Femur (tissue), 1 donor: ENCODE measurements around the gene HLA-DPA1.
"Not testable (repeated sequence)": the region's sequence is repeated elsewhere in the genome, so short reads cannot be mapped to it uniquely, and the experiment has no call there.

ENCODE experiments used
- DNase-seq: peaks from one replicate; pipeline ENCODE4 v3.0.0-alpha.2; 2017

HLA-DPA1 gene

DNA sequence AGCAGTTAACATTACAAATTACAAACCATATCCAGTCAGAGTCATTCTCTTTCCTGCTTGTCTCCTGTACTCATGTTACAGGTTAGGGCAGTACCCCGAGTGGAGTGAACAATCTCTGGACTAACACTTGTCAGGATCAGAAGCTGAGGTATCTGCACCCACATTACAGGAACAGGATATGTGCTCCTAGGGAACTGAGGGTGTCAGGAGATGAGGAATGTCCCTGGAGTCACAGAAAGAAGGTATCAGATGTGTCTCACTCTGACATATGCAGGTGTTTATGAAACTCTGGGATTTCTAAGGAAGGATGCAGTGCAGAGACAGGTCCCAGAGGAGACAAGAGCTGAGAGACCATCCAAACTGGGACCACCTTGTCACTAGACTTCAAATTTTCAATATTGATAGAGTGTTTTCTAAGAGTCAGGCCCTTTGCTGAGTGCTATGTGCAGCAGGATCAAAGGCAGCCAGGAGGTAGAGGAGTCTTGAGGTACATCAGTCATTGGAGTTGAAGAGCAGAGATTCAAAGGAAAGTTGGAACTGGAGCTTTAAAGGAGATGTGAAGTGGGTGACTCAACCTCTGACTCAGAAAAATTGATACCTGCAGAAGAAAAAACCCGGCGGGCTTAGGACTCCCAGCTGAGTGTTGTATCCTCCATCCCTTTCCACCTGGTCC, 14.9 kb upstream of the HLA-DPA1 start:
- no peak for DNase-seq

- no peak for DNase-seq
These were observed 12.2 kb upstream of the HLA-DPA1 start for GRCh38 chr6:33085627-33086026.

DNA sequence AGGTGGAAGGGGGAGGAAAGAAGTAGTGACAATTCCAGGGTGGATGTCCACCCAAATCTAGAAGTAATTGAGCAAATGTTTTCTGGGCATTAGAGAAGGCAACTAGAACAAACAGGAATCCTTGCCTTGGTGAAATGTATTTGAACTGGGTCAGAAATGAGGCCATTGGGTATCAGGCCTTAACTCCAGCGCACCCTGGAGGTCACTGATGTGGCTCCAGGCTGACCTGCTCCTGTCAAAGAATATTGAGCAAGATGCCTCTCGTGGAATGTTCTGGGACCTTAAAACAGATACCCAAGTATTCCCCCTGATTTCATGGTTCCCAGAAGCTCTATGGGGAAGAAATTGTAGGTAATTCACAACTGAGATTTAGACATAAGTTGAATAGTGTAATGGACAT, 9.3 kb upstream of the HLA-DPA1 start:
- no peak for DNase-seq

DNA sequence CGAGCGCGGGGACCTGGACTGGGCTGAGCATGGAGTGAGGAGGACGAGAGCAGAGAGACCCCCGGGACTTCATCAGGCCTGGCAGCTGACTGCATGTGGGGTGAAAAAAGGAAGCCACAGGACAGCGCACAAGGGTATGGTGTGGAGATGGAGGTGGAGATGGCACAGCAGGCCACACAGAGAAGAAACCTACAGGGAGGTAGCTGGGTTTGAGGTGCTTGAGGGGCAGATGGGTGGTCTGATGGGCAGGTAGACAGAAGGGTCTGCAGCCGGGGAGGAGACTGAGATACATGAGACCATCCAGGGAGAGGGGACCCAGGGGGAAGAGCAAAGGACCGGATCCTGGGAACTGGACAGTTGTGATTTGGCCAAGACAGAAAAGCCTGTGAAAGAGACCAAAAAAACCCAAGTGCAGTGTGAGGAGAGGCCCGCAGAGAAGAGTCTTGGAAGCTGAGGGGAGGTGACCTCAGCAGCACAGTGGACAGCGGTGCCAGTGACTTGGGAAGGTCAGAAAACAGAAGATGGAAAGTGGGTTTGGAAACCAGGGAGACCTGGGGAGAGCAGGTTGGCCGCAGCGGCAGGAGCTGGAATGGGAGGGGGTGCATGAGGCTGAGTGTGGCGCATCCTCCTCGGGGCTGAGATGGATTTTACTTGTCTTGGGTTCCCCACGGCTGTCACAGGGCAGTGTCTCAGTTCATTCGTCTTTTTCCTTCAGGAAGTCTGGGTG, 7.8 kb upstream of the HLA-DPA1 start:
- no peak for DNase-seq

- peak; percentile 53 for DNase-seq
These were observed 7.0 kb upstream of the HLA-DPA1 start for GRCh38 chr6:33080127-33081089.

DNA sequence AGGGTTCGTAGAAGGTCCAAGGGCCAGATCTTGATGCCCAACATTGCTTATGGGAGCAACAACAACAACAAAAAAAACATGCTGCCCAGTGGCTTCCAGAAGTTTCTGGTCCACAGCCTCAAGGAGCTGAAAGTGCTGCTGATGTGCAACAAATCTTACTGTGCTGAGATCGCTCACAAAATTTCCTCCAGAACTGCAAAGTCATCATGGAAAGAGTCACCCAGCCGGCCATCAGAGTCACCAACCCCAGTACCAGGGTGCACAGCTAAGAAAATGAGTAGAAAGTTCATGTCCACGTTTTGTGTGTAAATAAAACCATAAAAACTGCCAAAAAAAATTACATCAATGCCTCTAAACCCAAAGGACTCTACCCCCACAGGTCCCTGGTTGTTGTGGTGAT, 6.1 kb upstream of the HLA-DPA1 start:
- no peak for DNase-seq

DNA sequence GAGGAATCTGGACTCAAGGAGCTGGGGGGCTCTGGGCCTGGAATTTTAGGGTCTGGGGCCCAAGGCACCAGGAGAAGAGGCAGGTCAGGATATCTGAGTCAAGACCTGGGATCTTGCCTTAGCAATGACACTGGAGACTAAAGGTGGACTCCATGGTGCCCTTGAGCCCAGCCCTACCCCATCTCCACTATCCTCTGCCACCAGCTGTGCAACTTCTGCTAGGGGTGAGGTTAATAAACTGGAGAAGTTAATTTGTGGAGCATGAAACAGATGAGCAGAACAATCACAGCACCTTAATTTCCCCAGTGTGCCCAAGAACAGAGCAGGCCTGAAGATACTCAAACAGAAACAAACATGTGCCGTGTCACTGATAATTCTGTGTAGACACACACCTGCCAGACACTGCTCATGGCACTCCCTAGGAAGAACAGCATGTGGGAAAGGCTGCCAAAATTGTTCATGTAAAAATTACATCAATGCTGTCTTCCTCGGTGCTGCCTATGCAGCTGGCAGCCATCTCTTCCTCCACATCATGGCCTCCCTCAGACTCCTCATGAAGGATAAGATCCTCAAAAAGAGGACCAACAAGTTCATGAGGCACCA, 5.6 kb upstream of the HLA-DPA1 start:
- DNase-seq: no peak

DNA sequence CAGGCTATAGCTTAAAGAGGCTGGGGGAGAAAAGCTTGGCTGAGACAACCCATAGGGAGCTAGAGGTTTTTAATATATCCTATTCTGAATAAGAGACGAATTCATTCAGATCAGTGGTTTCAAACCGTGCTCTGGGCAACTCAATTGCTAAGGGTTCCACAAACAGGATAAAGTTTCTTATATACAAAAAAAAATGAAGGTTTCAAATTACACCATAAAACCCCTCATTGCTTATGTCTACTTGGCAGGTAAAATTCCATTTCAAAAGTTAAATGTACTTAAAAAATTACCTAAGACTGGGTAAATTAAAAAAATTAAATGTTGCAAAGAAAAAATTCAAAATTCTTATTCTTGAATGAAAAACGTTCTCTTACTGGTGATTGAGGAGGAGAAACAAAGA, 5.0 kb upstream of the HLA-DPA1 start:
- DNase-seq: no peak

DNA sequence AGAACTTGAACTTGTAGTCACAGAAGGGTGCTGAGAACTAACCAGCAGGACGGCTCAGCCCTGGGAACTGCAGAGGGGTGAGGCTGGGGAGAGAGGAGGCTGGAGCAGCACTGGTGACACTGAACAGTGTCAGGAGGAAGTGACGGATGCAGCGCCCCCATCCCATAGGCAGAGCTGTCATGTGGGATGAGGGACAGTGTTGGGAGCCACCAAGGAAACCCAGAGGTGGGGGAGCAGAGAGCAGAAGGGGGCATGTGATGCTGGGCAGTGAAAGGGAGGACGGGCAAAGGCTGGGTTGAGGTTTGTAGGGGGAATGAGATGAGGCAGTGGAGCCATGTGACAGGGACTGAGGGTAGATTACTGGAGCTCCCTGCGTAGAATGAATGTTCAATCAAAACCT, 4.5 kb upstream of the HLA-DPA1 start:
- no peak for DNase-seq

- no peak for DNase-seq
These were observed 3.0 kb upstream of the HLA-DPA1 start for GRCh38 chr6:33076406-33076934.

- no peak for DNase-seq
These were observed 2.3 kb upstream of the HLA-DPA1 start, which contains the start of gene HLA-DPB1 for GRCh38 chr6:33075568-33076405. TSS of gene HLA-DPB1 (plus strand) at chr6:33075990. CDS start at chr6:33076042, 52 bp downstream.

GRCh38 chr6:33075208-33075567, 1.7 kb upstream of the HLA-DPA1 start:
- DNase-seq: no peak

GRCh38 chr6:33072508-33073100, 845 bp downstream of the HLA-DPA1 start:
- no peak for DNase-seq

- DNase-seq: no peak
These were observed 1.9 kb downstream of the HLA-DPA1 start for GRCh38 chr6:33071569-33071968.

GRCh38 chr6:33070909-33071308, 2.5 kb downstream of the HLA-DPA1 start:
- no peak for DNase-seq

GRCh38 chr6:33069021-33069738, 4.3 kb downstream of the HLA-DPA1 start:
- DNase-seq: no peak

DNA sequence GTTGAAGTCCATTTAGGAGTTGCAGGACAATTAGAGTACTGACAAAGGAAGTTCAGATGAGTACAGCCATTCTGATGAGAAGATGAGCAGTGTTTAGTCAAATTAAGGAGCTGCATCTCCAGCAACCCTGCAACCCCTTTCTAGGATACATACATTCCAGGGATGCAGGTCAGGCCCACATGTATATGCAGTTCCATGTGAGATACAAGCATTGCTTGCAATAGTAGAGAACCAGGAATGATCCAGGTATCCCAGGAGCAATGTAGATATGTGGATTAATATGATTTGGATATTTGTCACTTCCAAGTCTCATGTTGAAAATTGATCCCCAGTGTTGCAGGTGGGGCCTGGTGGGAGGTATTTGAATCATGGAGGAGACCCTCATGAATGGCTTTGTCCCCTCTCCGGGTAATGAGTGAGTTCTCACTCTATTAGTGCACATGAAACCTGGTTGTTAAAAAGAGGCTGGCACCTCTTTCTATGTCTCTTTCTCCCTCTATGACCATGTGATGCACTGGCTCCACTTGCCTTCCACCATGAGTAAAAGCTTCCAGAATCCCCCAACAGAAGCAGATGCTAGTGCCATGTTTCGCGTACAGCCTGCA, 6.4 kb downstream of the HLA-DPA1 start:
- no peak for DNase-seq

GRCh38 chr6:33065312-33065711, 8.1 kb downstream of the HLA-DPA1 start:
- no peak for DNase-seq

DNA sequence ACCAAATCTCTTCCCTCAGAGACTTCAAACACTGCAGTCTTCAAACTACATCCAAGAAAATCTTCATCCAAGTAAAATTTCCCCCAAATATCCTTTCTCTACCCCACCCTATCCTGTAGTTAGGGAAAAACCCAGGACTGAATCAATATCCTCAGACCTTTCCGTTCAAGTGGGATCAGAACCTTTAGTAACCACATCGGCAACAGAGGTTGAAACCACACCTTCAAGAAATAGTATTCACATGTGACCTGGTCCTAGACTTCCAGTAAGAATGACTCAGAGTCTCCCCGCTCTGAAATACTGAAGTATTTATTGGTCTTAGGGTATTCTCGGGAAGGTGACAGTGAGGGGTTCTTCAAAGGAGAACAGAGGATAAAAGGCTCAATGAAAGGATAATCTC, 8.7 kb downstream of the HLA-DPA1 start:
- no peak for DNase-seq

- DNase-seq: not testable (repeated sequence)
These were observed 10.0 kb downstream of the HLA-DPA1 start for GRCh38 chr6:33063435-33063834.
